AG09319 (cell line): ENCODE data around the gene RAB26.

Source experiments
- DNase-seq: peaks from one replicate; pipeline ENCODE4 v3.0.0-alpha.2; 2010; ENCODE audit warnings: low read depth; ENCODE audit errors: extremely low read depth
- TF ChIP-seq, protein P1 (sequence below): IDR thresholded peaks from 2 replicates; pipeline ENCODE4 v1.5.1; 2011; ENCODE audit warnings: low read depth, mild to moderate bottlenecking, inconsistent platforms, low read length, moderate library complexity

Gene RAB26

DNA sequence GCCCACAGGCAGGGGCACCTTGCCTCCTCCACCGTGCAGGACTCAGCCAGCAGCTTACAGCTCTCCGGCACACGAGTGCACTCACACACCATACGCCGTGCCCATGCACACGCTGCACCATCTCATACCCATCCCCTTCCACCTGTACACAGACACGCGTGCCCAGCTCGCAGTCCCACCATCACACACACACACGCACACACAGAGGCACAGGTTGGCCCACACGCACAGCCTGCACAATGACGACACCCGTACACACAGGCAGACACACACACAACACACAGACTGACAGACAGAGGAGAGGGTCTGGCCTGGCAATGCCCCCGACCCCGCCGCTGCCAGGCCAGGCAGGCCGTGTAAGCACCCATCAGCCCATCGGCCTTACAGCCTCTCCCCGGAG, 35.9 kb downstream of the RAB26 start:
- DNase-seq: no peak
- TF ChIP-seq, protein P1, sequence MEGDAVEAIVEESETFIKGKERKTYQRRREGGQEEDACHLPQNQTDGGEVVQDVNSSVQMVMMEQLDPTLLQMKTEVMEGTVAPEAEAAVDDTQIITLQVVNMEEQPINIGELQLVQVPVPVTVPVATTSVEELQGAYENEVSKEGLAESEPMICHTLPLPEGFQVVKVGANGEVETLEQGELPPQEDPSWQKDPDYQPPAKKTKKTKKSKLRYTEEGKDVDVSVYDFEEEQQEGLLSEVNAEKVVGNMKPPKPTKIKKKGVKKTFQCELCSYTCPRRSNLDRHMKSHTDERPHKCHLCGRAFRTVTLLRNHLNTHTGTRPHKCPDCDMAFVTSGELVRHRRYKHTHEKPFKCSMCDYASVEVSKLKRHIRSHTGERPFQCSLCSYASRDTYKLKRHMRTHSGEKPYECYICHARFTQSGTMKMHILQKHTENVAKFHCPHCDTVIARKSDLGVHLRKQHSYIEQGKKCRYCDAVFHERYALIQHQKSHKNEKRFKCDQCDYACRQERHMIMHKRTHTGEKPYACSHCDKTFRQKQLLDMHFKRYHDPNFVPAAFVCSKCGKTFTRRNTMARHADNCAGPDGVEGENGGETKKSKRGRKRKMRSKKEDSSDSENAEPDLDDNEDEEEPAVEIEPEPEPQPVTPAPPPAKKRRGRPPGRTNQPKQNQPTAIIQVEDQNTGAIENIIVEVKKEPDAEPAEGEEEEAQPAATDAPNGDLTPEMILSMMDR: no peak

DNA sequence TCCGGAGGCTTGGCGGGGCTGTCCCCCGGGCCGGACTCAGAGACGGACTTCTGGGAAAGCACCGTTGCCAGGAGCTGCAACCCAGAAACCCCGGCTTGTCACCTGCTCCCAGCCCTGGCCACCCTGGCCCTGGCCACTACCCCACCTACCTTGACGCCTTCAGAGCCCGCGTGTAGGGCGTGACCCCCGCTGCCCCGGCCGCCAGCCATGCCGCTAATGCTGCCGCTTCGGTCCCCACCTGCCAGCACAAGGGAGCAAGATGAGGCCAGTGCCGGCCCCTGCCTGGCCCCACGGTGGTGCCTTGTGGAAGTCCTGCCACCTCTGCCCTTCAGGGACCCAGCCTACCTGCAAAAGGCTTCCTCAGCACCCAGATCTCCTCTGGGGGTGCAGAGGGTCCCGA, 36.5 kb downstream of the RAB26 start:
- DNase-seq: no peak
- TF ChIP-seq, protein P1: no peak

DNA sequence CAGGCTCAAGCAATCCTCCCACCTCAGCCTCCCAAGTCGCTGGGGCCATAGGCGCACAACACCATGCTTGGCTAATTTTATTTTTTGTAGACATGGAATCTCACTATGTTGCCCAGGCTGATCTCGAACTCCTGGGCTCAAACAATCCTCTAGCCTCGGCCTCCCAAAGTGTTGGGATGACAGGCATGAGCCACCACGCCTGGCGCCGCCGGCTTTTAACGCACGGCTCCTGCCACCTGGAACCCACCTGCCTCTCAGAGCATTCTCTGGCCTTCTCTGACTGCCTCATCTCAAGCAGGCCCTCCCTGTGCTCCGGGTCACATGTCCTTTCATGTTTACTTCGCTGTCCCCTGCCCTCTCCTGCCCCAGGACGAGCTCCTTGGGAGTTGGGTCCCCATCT, 37.6 kb downstream of the RAB26 start:
- TF ChIP-seq, protein P1: no peak
- DNase-seq: no peak

DNA sequence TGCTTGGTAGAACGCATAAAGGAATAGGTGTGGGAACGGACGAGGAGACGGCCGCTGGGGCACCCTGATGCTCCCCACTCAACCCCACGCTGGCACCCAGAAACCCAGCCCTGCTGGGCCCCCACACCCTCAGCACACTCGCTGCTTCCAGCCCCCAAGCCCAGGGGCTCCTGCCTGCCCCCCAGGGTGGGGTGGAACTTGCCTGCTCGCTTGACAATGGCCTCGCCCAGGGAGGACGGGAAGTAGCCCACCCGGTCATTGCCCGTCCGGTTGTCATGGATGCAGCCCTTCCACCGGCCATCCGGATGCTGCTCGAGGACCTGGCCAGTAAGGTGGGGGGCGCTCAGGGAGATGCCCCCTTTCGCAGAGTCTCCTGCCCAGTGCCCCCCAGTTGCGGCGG, 38.1 kb downstream of the RAB26 start:
- TF ChIP-seq, protein P1: no peak

DNA sequence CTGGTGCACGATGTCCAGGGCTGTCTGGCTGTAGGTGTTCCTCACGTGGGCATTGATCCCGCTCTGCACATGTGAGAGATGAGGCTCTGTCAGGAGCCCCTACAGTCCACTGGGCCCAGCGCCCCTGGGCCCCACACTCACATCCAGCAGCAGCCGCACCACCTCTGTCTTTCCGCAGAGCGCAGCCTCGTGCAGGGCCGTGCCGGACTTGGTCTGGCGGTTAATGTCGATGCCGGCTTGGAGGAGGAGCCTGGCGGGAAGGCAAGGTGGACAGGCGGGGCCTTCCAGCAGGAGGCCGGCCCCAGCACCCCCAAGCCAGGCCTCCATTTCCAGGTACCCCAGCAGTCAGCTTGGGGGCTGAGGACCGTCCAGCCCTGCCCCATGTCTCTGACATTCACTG, 38.8 kb downstream of the RAB26 start:
- TF ChIP-seq, protein P1: no peak
- DNase-seq: no peak

More for the DNA sequence above, 38.1 kb downstream of the RAB26 start:
- no peak for DNase-seq

DNA sequence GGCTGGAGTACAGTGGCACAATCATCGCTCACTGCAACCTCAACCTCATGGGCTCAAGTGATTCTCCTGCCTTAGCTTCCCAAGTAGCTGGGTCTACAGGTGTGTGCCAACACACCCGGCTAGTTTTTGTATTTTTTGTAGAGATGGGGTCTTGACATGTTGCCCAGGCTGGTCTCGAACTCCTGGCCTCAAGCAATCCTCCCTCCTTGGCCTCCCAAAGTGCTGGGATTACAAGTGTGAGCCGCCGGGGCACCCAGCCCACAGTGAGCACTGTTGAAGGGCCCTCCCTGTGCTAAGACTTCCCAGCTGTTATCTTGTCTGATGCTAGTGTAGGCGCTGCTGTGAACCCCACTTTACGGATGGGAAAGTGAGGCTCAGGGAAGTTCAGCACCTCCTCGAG, 40.0 kb downstream of the RAB26 start:
- no peak for DNase-seq
- TF ChIP-seq, protein P1: no peak

DNA sequence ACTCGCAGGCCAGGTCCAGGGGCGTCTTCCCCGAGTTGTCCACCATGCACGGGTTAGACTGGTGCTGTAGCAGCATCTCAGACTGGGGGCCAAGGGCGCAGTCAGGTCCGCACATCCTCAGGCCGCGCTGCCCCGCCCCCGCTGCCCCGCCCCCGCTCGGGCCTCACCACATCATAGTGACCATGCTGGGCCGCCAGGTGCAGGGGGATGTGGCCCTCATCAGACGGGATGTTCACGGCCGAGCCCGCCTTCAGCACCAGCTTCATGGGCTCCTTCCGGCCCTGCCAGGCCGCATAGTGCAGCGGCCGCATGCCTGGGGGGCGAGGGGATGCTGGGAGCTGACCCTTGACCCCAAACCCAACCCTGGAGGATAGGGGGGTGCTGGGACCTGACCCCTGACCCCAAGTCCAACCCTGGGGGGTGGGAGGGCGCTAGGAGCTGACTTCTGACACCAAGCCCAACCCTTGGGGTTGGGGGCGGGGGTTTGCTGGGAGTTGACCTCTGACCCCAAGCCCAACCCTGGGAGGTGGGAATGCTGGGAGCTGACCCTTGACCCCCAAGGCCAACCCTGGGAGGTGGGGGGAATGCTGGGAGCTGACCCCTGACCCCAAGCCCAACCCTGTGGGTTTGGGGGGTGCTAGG, 40.9 kb downstream of the RAB26 start:
- no peak for DNase-seq
- TF ChIP-seq, protein P1: no peak
